Stomach smooth muscle (tissue), 2 donors: ENCODE data around the gene FICD.

Experiments used
- H3K27ac ChIP-seq: one replicate; pipeline ENCODE4 v1.7.0; 2013; ENCODE audit warnings: mild to moderate bottlenecking, low read length, inconsistent platforms
- H3K27me3 ChIP-seq, 2 donors: one replicate each; pipeline ENCODE4 v1.7.0; 2013; ENCODE audit warnings: low read length in 2 of 2; ENCODE audit not compliant: insufficient read depth in 2 of 2, control insufficient read depth in 1 of 2
- H3K36me3 ChIP-seq, 2 donors: one replicate each; pipeline ENCODE4 v1.7.0; 2013; ENCODE audit warnings: low read length in 2 of 2; ENCODE audit not compliant: control insufficient read depth in 2 of 2, insufficient read depth in 2 of 2
- H3K4me1 ChIP-seq: one replicate; pipeline ENCODE4 v1.7.0; 2013; ENCODE audit warnings: low read length; ENCODE audit not compliant: control insufficient read depth, insufficient read depth
- H3K4me3 ChIP-seq, 2 donors: one replicate each; pipeline ENCODE4 v1.7.0; 2013; ENCODE audit warnings: low read length in 2 of 2
- H3K9ac ChIP-seq, 2 donors: one replicate each; pipeline ENCODE4 v1.7.0; 2013; ENCODE audit warnings: low read length in 2 of 2, mild to moderate bottlenecking in 1 of 2
- H3K9me3 ChIP-seq, 2 donors: one replicate each; pipeline ENCODE4 v1.7.0; 2013; ENCODE audit warnings: low read length in 2 of 2; ENCODE audit not compliant: control insufficient read depth in 2 of 2
- donor health status: healthy.
- donor health status: Pancreatic carcinoma.

FICD gene

DNA sequence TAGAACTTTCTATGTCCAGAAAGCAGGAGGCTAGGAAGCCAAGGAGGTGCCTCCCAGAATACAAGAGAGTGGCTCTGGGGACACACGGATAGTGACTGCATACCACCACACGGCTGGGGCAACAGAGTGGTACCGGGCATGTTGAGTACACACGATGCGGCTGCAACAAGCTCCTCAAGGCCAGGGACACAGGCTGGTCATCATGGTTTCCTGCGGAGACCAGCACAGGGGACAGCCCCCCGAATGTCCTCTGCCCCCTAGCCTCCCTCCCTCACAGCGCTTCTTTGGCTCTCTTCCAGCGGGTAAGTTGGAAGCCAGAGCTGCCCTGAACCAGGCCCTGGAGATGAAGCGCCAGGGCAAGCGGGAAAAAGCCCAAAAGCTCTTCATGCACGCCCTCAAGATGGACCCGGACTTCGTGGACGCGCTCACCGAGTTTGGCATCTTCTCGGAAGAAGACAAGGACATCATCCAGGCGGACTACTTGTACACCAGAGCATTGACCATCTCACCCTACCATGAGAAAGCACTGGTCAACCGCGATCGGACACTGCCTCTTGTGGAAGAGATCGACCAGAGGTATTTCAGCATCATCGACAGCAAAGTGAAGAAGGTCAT, 3.1 kb downstream of the FICD start:
- Histone ChIP-seq H3K36me3 (peaks cover 38 to 46% of the 10 kb centered on the region in 2 donors), H3K4me1 (peaks cover 13% of the 10 kb centered on the region), H3K9me3 (no peaks in the 10 kb centered on the region), H3K4me3 (no peak overlapping the region), H3K9ac (no peak overlapping the region), H3K27me3 (no peaks in the 10 kb centered on the region), H3K27ac (no peak overlapping the region)

GRCh38 chr12:108518716-108519496, 3.8 kb downstream of the FICD start:
- no peaks in the 10 kb centered on the region for H3K9me3 ChIP-seq
- H3K36me3 ChIP-seq, result peaks cover 45 to 53% of the 10 kb centered on the region in 2 donors
- no peaks in the 10 kb centered on the region for H3K27me3 ChIP-seq
- H3K27ac ChIP-seq, result no peak overlapping the region
- H3K4me1 ChIP-seq, result peaks cover 13% of the 10 kb centered on the region
- H3K4me3 ChIP-seq, result no peak overlapping the region
- H3K9ac ChIP-seq, result no peak overlapping the region

DNA sequence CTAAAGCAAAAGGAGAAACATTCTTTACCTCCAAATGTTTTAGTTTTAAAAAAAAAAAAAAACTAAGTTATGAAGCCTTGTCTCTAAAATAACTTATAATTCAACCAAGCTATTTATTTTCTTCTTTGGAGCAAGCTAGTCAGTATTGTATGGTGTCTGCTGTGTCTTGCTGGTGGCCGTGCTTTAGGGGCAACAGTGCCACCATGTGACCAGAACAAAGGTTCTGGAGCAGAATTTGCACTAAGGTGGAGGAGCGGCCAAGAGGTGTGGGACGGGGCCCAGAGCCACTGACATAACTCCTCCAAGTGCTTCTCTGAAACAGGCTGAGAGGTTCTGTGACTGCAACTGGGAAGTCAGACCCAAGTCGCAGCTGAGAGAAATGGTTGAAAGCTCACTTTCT, 4.5 kb downstream of the FICD start:
- no peak overlapping the region for H3K4me3 ChIP-seq
- no peaks in the 10 kb centered on the region for H3K27me3 ChIP-seq
- H3K4me1 ChIP-seq, result peaks cover 13% of the 10 kb centered on the region
- H3K27ac ChIP-seq, result no peak overlapping the region
- peaks cover 52 to 60% of the 10 kb centered on the region in 2 donors for H3K36me3 ChIP-seq
- no peaks in the 10 kb centered on the region for H3K9me3 ChIP-seq
- no peak overlapping the region for H3K9ac ChIP-seq

DNA sequence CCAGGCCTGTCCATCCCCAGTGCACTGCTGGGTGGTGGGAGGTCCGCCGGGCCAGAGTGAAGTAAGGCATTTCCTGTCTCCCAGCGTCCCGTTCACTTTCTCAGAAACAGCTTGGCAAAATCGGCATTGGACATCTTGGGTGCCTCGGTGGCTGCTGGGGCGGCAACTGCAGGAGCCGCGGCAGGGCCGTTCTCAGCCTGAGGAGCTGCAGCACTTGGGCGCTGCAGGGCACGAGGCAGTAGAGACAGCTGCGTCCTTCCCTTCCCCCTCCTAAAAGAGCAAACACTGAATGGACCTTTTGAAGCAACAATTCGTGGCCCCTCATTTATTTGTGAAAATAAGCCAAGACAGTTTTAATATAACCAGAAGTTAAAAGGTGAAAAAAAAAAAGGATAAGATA, 8.3 kb downstream of the FICD start:
- Histone ChIP-seq H3K9ac (no peak overlapping the region), H3K9me3 (no peaks in the 10 kb centered on the region), H3K27ac (no peak overlapping the region), H3K27me3 (no peaks in the 10 kb centered on the region), H3K4me1 (no peaks in the 10 kb centered on the region), H3K36me3 (peaks cover 80 to 81% of the 10 kb centered on the region in 2 donors), H3K4me3 (no peak overlapping the region)

DNA sequence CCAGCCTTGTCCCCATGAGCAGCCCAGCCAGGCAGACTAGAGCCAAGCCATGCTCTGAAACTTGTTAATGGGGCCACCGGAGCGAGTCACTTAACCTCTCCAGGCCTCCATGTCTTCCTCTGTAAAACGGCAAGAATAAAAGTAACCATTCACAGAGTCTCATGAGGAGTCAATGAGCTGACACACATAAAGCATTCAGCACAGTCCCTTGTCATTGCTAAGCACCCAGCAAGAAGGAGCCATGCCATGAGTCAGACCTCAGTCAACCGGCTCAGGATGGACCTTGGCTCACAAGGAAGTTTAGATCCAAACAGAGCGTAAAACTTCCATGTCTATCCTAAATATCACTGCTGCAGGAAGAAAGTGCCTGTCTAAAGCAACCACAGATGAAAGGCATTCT, 10.6 kb downstream of the FICD start:
- no peak overlapping the region for H3K4me3 ChIP-seq
- H3K9ac ChIP-seq, result no peak overlapping the region
- no peak overlapping the region for H3K27ac ChIP-seq
- H3K36me3 ChIP-seq, result peaks cover 74 to 81% of the 10 kb centered on the region in 2 donors
- H3K27me3 ChIP-seq, result no peaks in the 10 kb centered on the region
- H3K4me1 ChIP-seq, result no peaks in the 10 kb centered on the region
- no peaks in the 10 kb centered on the region for H3K9me3 ChIP-seq

GRCh38 chr12:108526482-108527165, 11.5 kb downstream of the FICD start:
- Histone ChIP-seq H3K27ac (no peak overlapping the region), H3K4me3 (no peak overlapping the region), H3K4me1 (no peaks in the 10 kb centered on the region), H3K36me3 (peaks cover 70 to 81% of the 10 kb centered on the region in 2 donors), H3K27me3 (no peaks in the 10 kb centered on the region), H3K9me3 (no peaks in the 10 kb centered on the region), H3K9ac (no peak overlapping the region)

GRCh38 chr12:108527166-108527496, 12.1 kb downstream of the FICD start:
- Histone ChIP-seq H3K4me1 (no peaks in the 10 kb centered on the region), H3K4me3 (no peak overlapping the region), H3K9me3 (no peaks in the 10 kb centered on the region), H3K27me3 (no peaks in the 10 kb centered on the region), H3K27ac (no peak overlapping the region), H3K36me3 (peaks cover 72 to 81% of the 10 kb centered on the region in 2 donors), H3K9ac (no peak overlapping the region)

- no peaks in the 10 kb centered on the region for H3K9me3 ChIP-seq
- peaks cover 63 to 64% of the 10 kb centered on the region in 2 donors for H3K36me3 ChIP-seq
- H3K4me3 ChIP-seq, result no peak overlapping the region
- no peak overlapping the region for H3K27ac ChIP-seq
- H3K27me3 ChIP-seq, result no peaks in the 10 kb centered on the region
- H3K9ac ChIP-seq, result no peak overlapping the region
- H3K4me1 ChIP-seq, result no peaks in the 10 kb centered on the region
These were observed 15.1 kb downstream of the FICD start for GRCh38 chr12:108530161-108530560.

DNA sequence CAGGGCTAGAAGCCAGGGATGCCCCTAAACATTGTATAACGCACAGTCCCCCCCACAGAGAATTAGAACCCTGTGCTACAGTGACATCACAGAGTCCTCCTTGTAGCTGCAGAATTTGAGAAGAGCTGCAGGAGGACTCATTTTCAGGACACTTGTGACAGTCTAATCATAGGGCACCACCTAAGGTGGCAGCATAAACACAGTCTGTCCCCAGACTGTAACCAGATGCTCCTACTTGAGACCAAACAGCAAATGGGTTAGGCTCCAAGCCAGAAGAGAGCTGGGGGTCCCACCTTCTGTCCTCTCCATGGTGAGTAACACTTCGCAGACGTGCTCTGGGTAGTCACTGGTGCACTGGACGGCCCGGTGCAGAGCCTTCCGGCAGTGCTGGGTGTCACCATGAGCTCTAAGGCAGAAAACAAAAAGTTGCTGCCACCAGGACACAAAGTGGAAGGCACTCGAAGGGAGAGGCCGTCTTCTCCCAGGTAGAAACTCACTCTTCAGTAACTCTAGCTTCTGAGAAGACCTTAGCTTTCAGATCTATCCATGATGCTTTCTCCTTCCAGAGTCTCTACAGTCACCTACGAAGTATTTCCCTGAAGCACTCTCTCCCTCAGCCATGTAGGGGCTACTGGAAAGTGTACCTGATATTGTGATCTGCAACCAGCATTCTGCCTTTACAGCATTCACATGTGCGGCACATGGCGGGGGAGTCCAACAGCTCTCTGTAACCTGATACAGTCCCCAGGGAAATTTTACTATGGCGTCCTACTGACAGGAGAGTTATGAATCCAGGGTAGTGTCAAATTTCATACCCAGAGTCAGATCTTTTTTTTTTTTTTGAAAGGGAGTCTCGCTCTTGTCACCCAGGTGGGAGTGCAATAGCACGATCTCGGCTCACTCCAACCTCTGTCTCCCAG, 17.1 kb downstream of the FICD start:
- Histone ChIP-seq H3K27me3 (no peaks in the 10 kb centered on the region), H3K27ac (no peak overlapping the region), H3K9ac (no peak overlapping the region), H3K36me3 (peaks cover 63 to 64% of the 10 kb centered on the region in 2 donors), H3K9me3 (no peaks in the 10 kb centered on the region), H3K4me1 (no peaks in the 10 kb centered on the region), H3K4me3 (no peak overlapping the region)

GRCh38 chr12:108538146-108538545, 23.1 kb downstream of the FICD start:
- Histone ChIP-seq H3K9ac (no peak overlapping the region), H3K9me3 (no peaks in the 10 kb centered on the region), H3K36me3 (peaks cover 39 to 52% of the 10 kb centered on the region in 2 donors), H3K27ac (no peak overlapping the region), H3K4me3 (no peak overlapping the region), H3K4me1 (no peaks in the 10 kb centered on the region), H3K27me3 (no peaks in the 10 kb centered on the region)
